ENCODE results near the gene MSANTD3.

GRCh38 chr9:100436571-100436970, 9.6 kb downstream of the MSANTD3 start:
- TF ChIP-seq SP1 (IDR thresholded peaks at IDR 0.05) (no peak), EGR1 (IDR thresholded peaks at IDR 0.05; ENCODE audit: low read depth in 2 of 2) (no peak), CTCF (IDR thresholded peaks at IDR 0.05; ENCODE audit: low read depth, low read length, missing input control) (no peak)
